IMR-90 (cell line): ENCODE measurements around the gene TMEM235.

Source experiments
- BHLHE40 ChIP-seq: fragments of 150-350 bp; IDR thresholded peaks from 2 replicates; pipeline ENCODE4 v1.6.1; 2016; ENCODE audit warnings: mild to moderate bottlenecking, low read depth, low read length
- CEBPB ChIP-seq: IDR thresholded peaks from 2 replicates; pipeline ENCODE4 v1.6.1; 2012; ENCODE audit warnings: low read depth, low read length, improper control_type of control experiment
- CTCF ChIP-seq: conservative IDR thresholded peaks from 2 replicates; pipeline ENCODE4 v1.5.1; 2012; ENCODE audit warnings: mild to moderate bottlenecking, low read depth, low read length, improper control_type of control experiment
- MAFK ChIP-seq: IDR thresholded peaks from 2 replicates; pipeline ENCODE4 v1.6.1; 2012; ENCODE audit warnings: low read depth, low read length, improper control_type of control experiment
- MAZ ChIP-seq: IDR thresholded peaks from 2 replicates; pipeline ENCODE4 v1.6.1; 2012; ENCODE audit warnings: low read depth, mild to moderate bottlenecking, low read length, improper control_type of control experiment, moderate library complexity, borderline replicate concordance
- MXI1 ChIP-seq: IDR thresholded peaks from 2 replicates; pipeline ENCODE4 v1.6.1; 2012; ENCODE audit warnings: low read depth, mild to moderate bottlenecking, low read length, moderate library complexity, borderline replicate concordance
- NFE2L2 ChIP-seq: fragments of 150-350 bp; IDR thresholded peaks from 2 replicates; pipeline ENCODE4 v1.6.1; 2016; ENCODE audit warnings: low read depth, mild to moderate bottlenecking, low read length
- POLR2A ChIP-seq: IDR thresholded peaks from 2 replicates; pipeline ENCODE4 v1.6.1; 2012; ENCODE audit warnings: mild to moderate bottlenecking, low read depth, low read length
- RFX5 ChIP-seq: IDR thresholded peaks from 2 replicates; pipeline ENCODE4 v1.8.0; 2012; ENCODE audit warnings: low read depth, mild to moderate bottlenecking, low read length, moderate library complexity
- SMC3 ChIP-seq: fragments of 150-350 bp; IDR thresholded peaks from 2 replicates; pipeline ENCODE4 v1.6.1; 2016; ENCODE audit warnings: low read depth, mild to moderate bottlenecking, antibody characterized with exemption, low read length, moderate library complexity
- TF ChIP-seq, protein P1 (sequence below): fragments of 150-350 bp; IDR thresholded peaks from 2 replicates; pipeline ENCODE4 v1.6.1; 2017; ENCODE audit warnings: mild to moderate bottlenecking, antibody characterized with exemption, low read length, low read depth

GRCh38 chr17:78252701-78253635, 21.5 kb downstream of the TMEM235 start:
- no peak for TF ChIP-seq CTCF
- TF ChIP-seq NFE2L2 = no peak
- TF ChIP-seq, protein P1, sequence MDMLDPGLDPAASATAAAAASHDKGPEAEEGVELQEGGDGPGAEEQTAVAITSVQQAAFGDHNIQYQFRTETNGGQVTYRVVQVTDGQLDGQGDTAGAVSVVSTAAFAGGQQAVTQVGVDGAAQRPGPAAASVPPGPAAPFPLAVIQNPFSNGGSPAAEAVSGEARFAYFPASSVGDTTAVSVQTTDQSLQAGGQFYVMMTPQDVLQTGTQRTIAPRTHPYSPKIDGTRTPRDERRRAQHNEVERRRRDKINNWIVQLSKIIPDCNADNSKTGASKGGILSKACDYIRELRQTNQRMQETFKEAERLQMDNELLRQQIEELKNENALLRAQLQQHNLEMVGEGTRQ = no peak
- TF ChIP-seq POLR2A = no peak
- no peak for TF ChIP-seq BHLHE40
- TF ChIP-seq RFX5 = no peak
- no peak for TF ChIP-seq SMC3
- TF ChIP-seq MXI1 = no peak
- no peak for TF ChIP-seq MAZ
- TF ChIP-seq CEBPB = no peak
- no peak for TF ChIP-seq MAFK
